ENCODE measurements around the gene EVA1C. TPM values are rescaled to one million over a fixed set of nuclear protein-coding genes. Genes with fewer than 3 reads are reported as not detected.

The EVA1C gene
- polyA plus RNA-seq, 1 donor from 2014 or later: 2.1 TPM

- no peak overlapping the region for H2AFZ ChIP-seq (ENCODE audit: low read depth, low read length)
- H3K27me3 ChIP-seq (ENCODE audit: insufficient read depth, low read depth, low read length): no peaks in the 10 kb centered on the region
- no peaks in the 10 kb centered on the region for H3F3A ChIP-seq (ENCODE audit: insufficient read depth, low read length, poor library complexity, severe bottlenecking)
- no peak overlapping the region for H3K4me3 ChIP-seq (ENCODE audit: low read length)
- H3K9me3 ChIP-seq (ENCODE audit: low read length): no peaks in the 10 kb centered on the region
- H3K9ac ChIP-seq (ENCODE audit: low read length): no peak overlapping the region
- H3K36me3 ChIP-seq (ENCODE audit: insufficient read depth, low read length): no peaks in the 10 kb centered on the region
- no peaks in the 10 kb centered on the region for H3K9me2 ChIP-seq (ENCODE audit: insufficient read depth, low read length)
- TF ChIP-seq EZH2 (IDR thresholded peaks at IDR 0.05; ENCODE audit: borderline replicate concordance, insufficient read depth, low read length, poor library complexity, severe bottlenecking): no peak
- TF ChIP-seq POLR2AphosphoS5 (IDR thresholded peaks at IDR 0.05): no peak
- TF ChIP-seq CTCF (IDR thresholded peaks at IDR 0.05; ENCODE audit: poor library complexity, severe bottlenecking): no peak
- TF ChIP-seq TAF1 (IDR thresholded peaks at IDR 0.05; ENCODE audit: low read depth): no peak
- no peak for TF ChIP-seq REST (IDR thresholded peaks at IDR 0.05; ENCODE audit: borderline replicate concordance)
- TF ChIP-seq SMC3 (conservative IDR thresholded peaks at IDR 0.05; ENCODE audit: poor library complexity): no peak
- TF ChIP-seq MXI1 (conservative IDR thresholded peaks at IDR 0.05; ENCODE audit: poor library complexity, severe bottlenecking): no peak
- TF ChIP-seq EP300 (conservative IDR thresholded peaks at IDR 0.05; ENCODE audit: poor library complexity, severe bottlenecking): no peak
- no peak for TF ChIP-seq RAD21 (conservative IDR thresholded peaks at IDR 0.05)
- no peaks in the 10 kb centered on the region for H4K20me1 ChIP-seq (ENCODE audit: insufficient read depth)
- H3K4me2 ChIP-seq (ENCODE audit: low read length): no peak overlapping the region
- no peak overlapping the region for H3K27ac ChIP-seq (ENCODE audit: low read length)
- H3K79me2 ChIP-seq (replicated peaks; ENCODE audit: insufficient read depth, low read length): no peaks in the 10 kb centered on the region
These were observed 108.6 kb downstream of the EVA1C start for GRCh38 chr21:32520875-32521735.

- Histone ChIP-seq H3K9me2 (ENCODE audit: insufficient read depth, low read length) (no peaks in the 10 kb centered on the region), H3K9me3 (ENCODE audit: low read length) (no peaks in the 10 kb centered on the region), H3K27ac (ENCODE audit: low read length) (no peak overlapping the region), H2AFZ (ENCODE audit: low read depth, low read length) (no peak overlapping the region), H3K9ac (ENCODE audit: low read length) (no peak overlapping the region), H3K4me3 (ENCODE audit: low read length) (no peak overlapping the region), H3K79me2 (replicated peaks; ENCODE audit: insufficient read depth, low read length) (no peaks in the 10 kb centered on the region), H3K36me3 (ENCODE audit: insufficient read depth, low read length) (no peaks in the 10 kb centered on the region), H3K4me2 (ENCODE audit: low read length) (no peak overlapping the region), H3K27me3 (ENCODE audit: insufficient read depth, low read depth, low read length) (no peaks in the 10 kb centered on the region), H3F3A (ENCODE audit: insufficient read depth, low read length, poor library complexity, severe bottlenecking) (no peaks in the 10 kb centered on the region), H4K20me1 (ENCODE audit: insufficient read depth) (no peaks in the 10 kb centered on the region)
- no peak for TF ChIP-seq MXI1 (conservative IDR thresholded peaks at IDR 0.05; ENCODE audit: poor library complexity, severe bottlenecking)
- no peak for TF ChIP-seq TAF1 (IDR thresholded peaks at IDR 0.05; ENCODE audit: low read depth)
- no peak for TF ChIP-seq CTCF (IDR thresholded peaks at IDR 0.05; ENCODE audit: poor library complexity, severe bottlenecking)
- no peak for TF ChIP-seq EP300 (conservative IDR thresholded peaks at IDR 0.05; ENCODE audit: poor library complexity, severe bottlenecking)
- TF ChIP-seq SMC3 (conservative IDR thresholded peaks at IDR 0.05; ENCODE audit: poor library complexity): no peak
- no peak for TF ChIP-seq REST (IDR thresholded peaks at IDR 0.05; ENCODE audit: borderline replicate concordance)
- TF ChIP-seq EZH2 (IDR thresholded peaks at IDR 0.05; ENCODE audit: borderline replicate concordance, insufficient read depth, low read length, poor library complexity, severe bottlenecking): no peak
- TF ChIP-seq POLR2AphosphoS5 (IDR thresholded peaks at IDR 0.05): no peak
- no peak for TF ChIP-seq RAD21 (conservative IDR thresholded peaks at IDR 0.05)
These were observed 109.3 kb downstream of the EVA1C start for GRCh38 chr21:32521736-32522355.
